ENCODE measurements around the gene ATN1. TPM values are rescaled to one million over a fixed set of nuclear protein-coding genes. Genes with fewer than 3 reads are reported as not detected.

The ATN1 gene
- total and polyA plus RNA-seq, 2 of the 8 experiments (the other 6 are each of a cell fraction or from before 2014, with no cell fraction given) = 20.6 to 73.4 TPM

GRCh38 chr12:6962285-6963015 is 34.7 kb downstream of the ATN1 start:
- peak overlapping the region; percentile 72 for H3K18ac ChIP-seq (ENCODE audit: extremely low read depth, low read length)
- H3K9me3 ChIP-seq (ENCODE audit: insufficient read depth in 2 of 2, low read depth in 1 of 2, low read length in 1 of 2) = no peaks in the 10 kb centered on the region
- H3K56ac ChIP-seq (replicated peaks; ENCODE audit: insufficient read length, low read depth, low read length) = peak overlapping the region; percentile 3
- H3K23me2 ChIP-seq (ENCODE audit: low read depth, low read length) = peaks cover 16% of the 10 kb centered on the region; the same call in 1 of the 2 replicates
- H2BK15ac ChIP-seq (ENCODE audit: low read length) = peak overlapping the region; percentile 88; the same call in 1 of the 2 replicates
- H2BK120ac ChIP-seq (replicated peaks; ENCODE audit: low read depth, low read length) = peak overlapping the region; percentile 47
- H3K27ac ChIP-seq (ENCODE audit: low read depth, low read length) = peak overlapping the region; percentile 74; the same call in 1 of the 2 replicates
- H3K4me3 ChIP-seq (ENCODE audit: extremely low read depth in 1 of 4, insufficient read depth in 2 of 4, low read depth in 3 of 4, low read length in 4 of 4) = peak overlapping the region; percentile 68 to 90 (median 82)
- H4K91ac ChIP-seq (replicated peaks; ENCODE audit: insufficient read length, low read length) = peak overlapping the region; percentile 57
- ChIA-PET POLR2A (ENCODE audit: partially characterized antibody) (interaction anchor here (0.7 to 44.0 kb wide), 15 partner anchors 6 to 173 kb away, joined by 3 to 1596 read pairs (median 4); partner anchors contain the start of genes ATN1, C12orf57, C1RL and EMG1), CTCF (ENCODE audit: partially characterized antibody) (interaction anchor here (0.5 to 12.2 kb wide), 28 partner anchors 10 to 1762 kb away, joined by 3 to 277 read pairs (median 4); partner anchors contain the start of genes C12orf57, PTPN6, RNU7-1 and SPSB2)
- peak overlapping the region in 3 of 4 experiments; percentile 50 to 57 (median 54); a peak in 5 of 7 replicates for H3K9ac ChIP-seq (replicated peaks in 1 of 4; ENCODE audit: extremely low read depth in 1 of 4, low read depth in 3 of 4, low read length in 3 of 4)
- H3K4me1 ChIP-seq (replicated peaks in 1 of 4; ENCODE audit: control insufficient read depth in 3 of 4, insufficient read depth in 4 of 4, low read length in 3 of 4) = peaks cover 12 to 39% (median 30%) of the 10 kb centered on the region in 4 experiments
- H3K36me3 ChIP-seq (ENCODE audit: control insufficient read depth in 2 of 4, insufficient read depth in 4 of 4, low read length in 3 of 4) = peaks cover 13 to 26% (median 15%) of the 10 kb centered on the region in 4 experiments
- no peaks in the 10 kb centered on the region for H3K79me1 ChIP-seq (ENCODE audit: low read depth, low read length)
- DNase-seq (ENCODE audit: low read depth in 1 of 2, low spot score in 2 of 2) = peak in 1 of 2 experiments; percentile 82
- H2BK5ac ChIP-seq (ENCODE audit: low read depth, low read length) = peak overlapping the region; percentile 97
- no peak overlapping the region; the same call in 1 of the 2 replicates for H2AFZ ChIP-seq (ENCODE audit: low read length)
- H3K4ac ChIP-seq (replicated peaks; ENCODE audit: insufficient read length, low read depth, low read length) = peak overlapping the region; percentile 80
- WGBS, 2 experiments (ENCODE audit: extremely low coverage in 1 of 2, insufficient coverage in 1 of 2, insufficient read length in 1 of 2, insufficient replicate concordance in 2 of 2, low coverage in 1 of 2, low lambda C conversion rate in 2 of 2, missing lambda C conversion rate in 1 of 2) = 12% methylated on average over 25 of the region's 25 CpGs; no CpG with 5 or more reads in 1 of the 2 experiments
- H2AK5ac ChIP-seq (ENCODE audit: low read depth, low read length) = peak overlapping the region; percentile 30; the same call in 1 of the 2 replicates
- peak overlapping the region; percentile 66 to 93 for H3K4me2 ChIP-seq (ENCODE audit: insufficient read depth in 1 of 2, low read depth in 2 of 2, low read length in 2 of 2)
- no peak overlapping the region for H3K23ac ChIP-seq (ENCODE audit: insufficient read length)
- FAIRE-seq = no peak
- peak overlapping the region; percentile 30 for H4K5ac ChIP-seq (ENCODE audit: insufficient read length, low read depth, low read length)
- no peak overlapping the region for H3K14ac ChIP-seq (ENCODE audit: insufficient read length)
- peak overlapping the region; percentile 99 for H2BK12ac ChIP-seq (ENCODE audit: low read depth, low read length)
- peaks cover 0 to 14% of the 10 kb centered on the region in 2 experiments; a peak in 2 of 4 replicates for H3K79me2 ChIP-seq (ENCODE audit: control insufficient read depth in 1 of 2, insufficient read depth in 2 of 2, low read length in 2 of 2)
- peak overlapping the region; percentile 15; the same call in 1 of the 2 replicates for H2BK20ac ChIP-seq (ENCODE audit: low read length)
- peak overlapping the region; percentile 72; the same call in 1 of the 2 replicates for H4K8ac ChIP-seq (ENCODE audit: extremely low read depth, insufficient read depth, low read length)
- no peaks in the 10 kb centered on the region for H4K20me1 ChIP-seq (replicated peaks in 1 of 2; ENCODE audit: control insufficient read depth in 1 of 2, insufficient read depth in 2 of 2, low read length in 2 of 2)
- no peaks in the 10 kb centered on the region for H3K27me3 ChIP-seq (replicated peaks in 1 of 4; ENCODE audit: control insufficient read depth in 3 of 4, extremely low read depth in 1 of 4, insufficient read depth in 3 of 4, low read length in 3 of 4)
- no peak for TF ChIP-seq POU5F1 (IDR thresholded peaks at IDR 0.05; ENCODE audit: low read depth, low read length)
- no peak for TF ChIP-seq YY1 (IDR thresholded peaks at IDR 0.05; ENCODE audit: low read depth, low read length)
- no peak for TF ChIP-seq ATF2 (IDR thresholded peaks at IDR 0.05; ENCODE audit: low read length)
- TF ChIP-seq BACH1 (IDR thresholded peaks at IDR 0.05; ENCODE audit: low read length) = no peak
- no peak for TF ChIP-seq RXRA (IDR thresholded peaks at IDR 0.05; ENCODE audit: insufficient read depth, low read depth, low read length)
- peak; percentile 76 for TF ChIP-seq CEBPB (IDR thresholded peaks at IDR 0.05; ENCODE audit: low read depth, low read length)
- TF ChIP-seq SIX5 (IDR thresholded peaks at IDR 0.05; ENCODE audit: low read depth, low read length) = no peak
- TF ChIP-seq SUZ12 (IDR thresholded peaks at IDR 0.05; ENCODE audit: low read length) = no peak
- TF ChIP-seq MAFK (IDR thresholded peaks at IDR 0.05; ENCODE audit: low read depth, low read length) = no peak

Measured in H1 (cell line).